HepG2 (cell line): ENCODE measurements around the gene RB1. TPM values are rescaled to one million over a fixed set of nuclear protein-coding genes. Genes with fewer than 3 reads are reported as not detected.

Experiments
- ATAC-seq: fragments of 200-7000 bp; cut with Tn5 transposase; 3 replicates; pipeline ENCODE4 v1.9.1; 2020; ENCODE audit warnings: mild to moderate bottlenecking, moderate library complexity
- BruUV-seq: library from RNA; stranded (reverse); fragments of 400-500 nt; replicated peaks from 2 replicates; lab custom pipeline; 2021; lab: Mats Ljungman, UMichigan
- CTCF ChIA-PET: fragments of 300-600 bp; formaldehyde crosslinking; extraction: SDS; loops from one replicate; lab custom pipeline; 2021; ENCODE audit warnings: low total read pairs, inconsistent platforms, low intra/inter-chr PET ratio; lab: Yijun Ruan, JAX
- POLR2A ChIA-PET: fragments of 350-600 bp; sonication (Branson Sonifier 250); formaldehyde crosslinking; loops from one replicate; lab custom pipeline; 2020; ENCODE audit warnings: antibody characterized with exemption, inconsistent platforms; lab: Yijun Ruan, JAX
- DNase-seq: peaks from one replicate; pipeline ENCODE4 v3.0.0-alpha.2; 2015; ENCODE audit warnings: low spot score
- FAIRE-seq: peaks from 3 replicates; lab custom pipeline; 2011; peaks lifted over from hg19 to GRCh38; lab: Jason Lieb, UNC
- H2AFZ ChIP-seq: one replicate; pipeline ENCODE4 v1.6.1; 2011; ENCODE audit warnings: low read length, inconsistent platforms
- H3K27ac ChIP-seq: fragments of 300-600 bp; 3 replicates; pipeline ENCODE4 v1.8.0; 2011; ENCODE audit warnings: mixed run types, mild to moderate bottlenecking, mixed read lengths, low read length, inconsistent platforms; ENCODE audit not compliant: insufficient read depth; ENCODE audit errors: extremely low read length
- H3K27me3 ChIP-seq, 2 experiments: fragments of 200-600 bp in 1 of 2; 2 replicates in 1 of 2; 3 replicates in 1 of 2; pipeline versions ENCODE4 v1.6.0 to v1.8.0; 2011; ENCODE audit warnings: low read length in 2 of 2, mild to moderate bottlenecking in 2 of 2, moderate library complexity in 2 of 2, inconsistent platforms in 1 of 2; ENCODE audit not compliant: insufficient read depth in 2 of 2, control insufficient read depth in 1 of 2
- H3K36me3 ChIP-seq, 2 experiments: fragments of 200-600 bp in 1 of 2; replicated peaks in 1 of 2; 2 replicates in 1 of 2; 3 replicates in 1 of 2; pipeline versions ENCODE4 v1.5.1 to v1.8.0; 2011; ENCODE audit warnings: low read length in 2 of 2, inconsistent platforms in 1 of 2; ENCODE audit not compliant: insufficient read depth in 2 of 2, control insufficient read depth in 1 of 2
- H3K4me1 ChIP-seq: 2 replicates; pipeline ENCODE4 v1.5.1; 2012; ENCODE audit warnings: low read length, inconsistent platforms; ENCODE audit not compliant: insufficient read depth
- H3K4me2 ChIP-seq: 2 replicates; pipeline ENCODE4 v1.6.0; 2011; ENCODE audit warnings: low read depth, low read length, inconsistent platforms
- H3K4me3 ChIP-seq, 3 experiments: fragments of 200-600 bp in 1 of 3; sonication (generic), shearing (Covaris generic) in 1 of 3; replicated peaks in 1 of 3; 2 replicates each; pipeline ENCODE4 v1.5.1; 2011 to 2016; ENCODE audit warnings: low read length in 3 of 3, inconsistent platforms in 2 of 3, low read depth in 2 of 3, mild to moderate bottlenecking in 2 of 3, control low read depth in 1 of 3, mixed read lengths in 1 of 3; ENCODE audit not compliant: insufficient read depth in 1 of 3
- H3K79me2 ChIP-seq: one replicate; pipeline ENCODE4 v1.6.1; 2011; ENCODE audit warnings: low read length, inconsistent platforms; ENCODE audit not compliant: insufficient read depth
- H3K9ac ChIP-seq: 2 replicates; pipeline ENCODE4 v1.6.0; 2011; ENCODE audit warnings: mild to moderate bottlenecking, low read depth, low read length, inconsistent platforms; ENCODE audit not compliant: insufficient read depth
- H3K9me3 ChIP-seq: 2 replicates; pipeline ENCODE4 v1.5.1; 2012; ENCODE audit warnings: mild to moderate bottlenecking, low read length
- H4K20me1 ChIP-seq: 2 replicates; pipeline ENCODE4 v1.6.0; 2011; ENCODE audit warnings: inconsistent platforms, mild to moderate bottlenecking, low read length, moderate library complexity; ENCODE audit not compliant: insufficient read depth
- CENPX ChIP-seq: sonication (generic); formaldehyde crosslinking; IDR thresholded peaks from 2 replicates; pipeline ENCODE4 v1.9.0; 2021; ENCODE audit warnings: mild to moderate bottlenecking, missing genetic modification reagents, moderate library complexity
- PRDM10 ChIP-seq: sonication (generic); formaldehyde crosslinking; IDR thresholded peaks from 2 replicates; pipeline ENCODE4 v1.4.0; 2020; ENCODE audit warnings: low read depth, missing genetic modification reagents
- ZNF878 ChIP-seq: sonication (generic); formaldehyde crosslinking; IDR thresholded peaks from 2 replicates; pipeline ENCODE4 v1.8.1; 2023; ENCODE audit warnings: mild to moderate bottlenecking, missing genetic modification reagents, moderate library complexity
- ZSCAN25 ChIP-seq: sonication (generic); formaldehyde crosslinking; IDR thresholded peaks from 2 replicates; pipeline ENCODE4 v1.8.0; 2022; ENCODE audit warnings: mild to moderate bottlenecking, missing genetic modification reagents
- ZXDC ChIP-seq: sonication (generic); formaldehyde crosslinking; IDR thresholded peaks from 2 replicates; pipeline ENCODE4 v1.5.0; 2020; ENCODE audit warnings: mild to moderate bottlenecking, missing genetic modification reagents
- WGBS: methylation state at CpG from one replicate; pipeline ENCODE4 v1.1.6; 2017; ENCODE audit warnings: low lambda C conversion rate; 5-methylcytosine and 5-hydroxymethylcytosine counted together
- in situ Hi-C: cut with HindIII; loops from 2 replicates; pipeline ENCODE4 v1.10.0; 2017; ENCODE audit warnings: low pct_unique_long_range_greater_than_20kb; ENCODE audit not compliant: extremely low pct_ligation_motif_present
- intact Hi-C: fragments of 100-400 bp; cut with micrococcal nuclease; formaldehyde crosslinking; loops from one replicate; pipeline ENCODE4 v1.10.0; 2022; ENCODE audit not compliant: unreplicated experiment
- polyA plus RNA-seq, 8 experiments: library from polyadenylated mRNA; depleted of rRNA in 3 of 8; stranded (reverse) in 7 of 8; unstranded in 1 of 8; fragments of >200 nt; fragmentation: Illumina TruSeq in 4 of 8; extraction: Trizol in 4 of 8; gene quantifications; 2 replicates each; pipeline versions ENCODE4 v1.2.1 to v1.2.3, GENCODE V29; 2011 to 2016; ENCODE audit warnings: low read depth in 4 of 8, missing spikeins in 1 of 8, mixed read lengths in 1 of 8; ENCODE audit not compliant: insufficient read depth in 1 of 8
- total RNA-seq, 5 experiments: library from RNA; depleted of rRNA; stranded (reverse); fragments of >200 nt; fragmentation: Illumina TruSeq; extraction: Trizol; gene quantifications; 2 replicates each; pipeline ENCODE4 v1.2.3, GENCODE V29; 2016; ENCODE audit warnings: low read depth in 1 of 5
- TF ChIP-seq, protein P1 (sequence below): sonication (generic); formaldehyde crosslinking; IDR thresholded peaks from one replicate; pipeline ENCODE4 v1.5.1; 2020; ENCODE audit warnings: mild to moderate bottlenecking, missing genetic modification reagents; ENCODE audit errors: not compliant biosample characterization

RB1 gene
- total and polyA plus RNA-seq, 2 of the 13 experiments (the other 11 are each of a cell fraction or from before 2014, with no cell fraction given): 15.6 to 23.7 TPM

GRCh38 chr13:48501705-48502104, 198.2 kb downstream of the RB1 start (continued):
- TF ChIP-seq, protein P1, sequence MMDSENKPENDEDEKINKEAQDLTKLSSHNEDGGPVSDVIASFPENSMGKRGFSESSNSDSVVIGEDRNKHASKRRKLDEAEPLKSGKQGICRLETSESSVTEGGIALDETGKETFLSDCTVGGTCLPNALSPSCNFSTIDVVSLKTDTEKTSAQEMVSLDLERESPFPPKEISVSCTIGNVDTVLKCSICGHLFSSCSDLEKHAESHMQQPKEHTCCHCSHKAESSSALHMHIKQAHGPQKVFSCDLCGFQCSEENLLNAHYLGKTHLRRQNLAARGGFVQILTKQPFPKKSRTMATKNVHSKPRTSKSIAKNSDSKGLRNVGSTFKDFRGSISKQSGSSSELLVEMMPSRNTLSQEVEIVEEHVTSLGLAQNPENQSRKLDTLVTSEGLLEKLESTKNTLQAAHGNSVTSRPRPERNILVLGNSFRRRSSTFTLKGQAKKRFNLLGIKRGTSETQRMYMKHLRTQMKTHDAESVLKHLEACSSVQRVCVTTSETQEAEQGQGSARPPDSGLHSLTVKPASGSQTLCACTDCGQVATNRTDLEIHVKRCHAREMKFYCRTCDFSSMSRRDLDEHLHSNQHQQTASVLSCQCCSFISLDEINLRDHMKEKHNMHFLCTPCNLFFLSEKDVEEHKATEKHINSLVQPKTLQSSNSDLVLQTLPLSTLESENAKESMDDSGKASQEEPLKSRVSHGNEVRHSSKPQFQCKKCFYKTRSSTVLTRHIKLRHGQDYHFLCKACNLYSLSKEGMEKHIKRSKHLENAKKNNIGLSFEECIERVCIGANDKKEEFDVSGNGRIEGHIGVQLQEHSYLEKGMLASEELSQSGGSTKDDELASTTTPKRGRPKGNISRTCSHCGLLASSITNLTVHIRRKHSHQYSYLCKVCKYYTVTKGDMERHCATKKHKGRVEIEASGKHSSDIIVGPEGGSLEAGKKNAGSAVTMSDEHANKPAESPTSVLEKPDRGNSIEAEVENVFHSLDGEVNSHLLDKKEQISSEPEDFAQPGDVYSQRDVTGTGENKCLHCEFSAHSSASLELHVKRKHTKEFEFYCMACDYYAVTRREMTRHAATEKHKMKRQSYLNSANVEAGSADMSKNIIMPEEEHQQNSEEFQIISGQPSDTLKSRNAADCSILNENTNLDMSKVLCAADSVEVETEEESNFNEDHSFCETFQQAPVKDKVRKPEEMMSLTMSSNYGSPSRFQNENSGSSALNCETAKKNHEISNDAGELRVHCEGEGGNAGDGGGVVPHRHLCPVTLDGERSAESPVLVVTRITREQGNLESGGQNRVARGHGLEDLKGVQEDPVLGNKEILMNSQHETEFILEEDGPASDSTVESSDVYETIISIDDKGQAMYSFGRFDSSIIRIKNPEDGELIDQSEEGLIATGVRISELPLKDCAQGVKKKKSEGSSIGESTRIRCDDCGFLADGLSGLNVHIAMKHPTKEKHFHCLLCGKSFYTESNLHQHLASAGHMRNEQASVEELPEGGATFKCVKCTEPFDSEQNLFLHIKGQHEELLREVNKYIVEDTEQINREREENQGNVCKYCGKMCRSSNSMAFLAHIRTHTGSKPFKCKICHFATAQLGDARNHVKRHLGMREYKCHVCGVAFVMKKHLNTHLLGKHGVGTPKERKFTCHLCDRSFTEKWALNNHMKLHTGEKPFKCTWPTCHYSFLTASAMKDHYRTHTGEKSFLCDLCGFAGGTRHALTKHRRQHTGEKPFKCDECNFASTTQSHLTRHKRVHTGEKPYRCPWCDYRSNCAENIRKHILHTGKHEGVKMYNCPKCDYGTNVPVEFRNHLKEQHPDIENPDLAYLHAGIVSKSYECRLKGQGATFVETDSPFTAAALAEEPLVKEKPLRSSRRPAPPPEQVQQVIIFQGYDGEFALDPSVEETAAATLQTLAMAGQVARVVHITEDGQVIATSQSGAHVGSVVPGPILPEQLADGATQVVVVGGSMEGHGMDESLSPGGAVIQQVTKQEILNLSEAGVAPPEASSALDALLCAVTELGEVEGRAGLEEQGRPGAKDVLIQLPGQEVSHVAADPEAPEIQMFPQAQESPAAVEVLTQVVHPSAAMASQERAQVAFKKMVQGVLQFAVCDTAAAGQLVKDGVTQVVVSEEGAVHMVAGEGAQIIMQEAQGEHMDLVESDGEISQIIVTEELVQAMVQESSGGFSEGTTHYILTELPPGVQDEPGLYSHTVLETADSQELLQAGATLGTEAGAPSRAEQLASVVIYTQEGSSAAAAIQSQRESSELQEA (CRISPR knock-in tag): no peak

DNA sequence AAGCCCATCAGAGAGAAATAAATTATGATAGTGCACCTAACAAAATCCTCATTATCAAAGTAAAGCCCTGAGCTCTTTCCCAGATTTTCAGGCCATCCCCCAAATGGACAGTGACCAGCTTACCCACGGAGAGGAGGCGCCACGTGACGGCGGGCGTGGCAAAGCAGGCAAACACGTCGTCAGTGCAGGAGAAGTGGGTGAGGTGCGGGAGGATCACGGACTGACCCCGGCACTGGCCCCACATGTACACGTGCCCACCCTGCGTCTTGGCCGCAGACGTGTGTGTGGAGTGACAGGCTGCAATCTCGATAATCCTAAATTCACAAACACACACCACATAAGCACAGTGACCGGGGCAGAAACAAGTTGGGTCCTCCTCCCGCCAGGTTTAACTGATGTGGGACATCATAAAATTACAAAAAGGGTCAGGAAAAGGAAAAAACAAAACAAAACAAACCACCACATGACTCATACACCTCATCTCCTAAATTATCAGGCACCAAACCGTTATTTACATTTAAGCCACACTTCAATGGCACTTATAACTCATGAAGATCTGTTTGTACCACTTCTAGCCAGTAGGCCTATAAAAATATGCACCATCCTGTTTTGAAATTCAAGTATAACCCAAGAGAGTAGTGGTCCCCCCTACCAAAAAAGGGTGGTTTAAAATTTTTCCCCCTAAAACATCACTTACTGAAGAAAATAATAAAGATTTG, 199.2 kb downstream of the RB1 start:
- FAIRE-seq (no peak), DNase-seq (no peak), ATAC-seq (no peak)
- Histone ChIP-seq H3K27ac (no peak overlapping the region), H3K4me1 (0 out of 2 replicates have a peak, but pooled peaks cover 10% of the 10 kb centered on the region), H3K4me3 (no peak overlapping the region), H3K27me3 (no peaks in the 10 kb centered on the region; a peak in 1 of 5 replicates), H3K9ac (no peak overlapping the region), H2AFZ (no peak overlapping the region), H3K79me2 (no peaks in the 10 kb centered on the region), H3K9me3 (no peaks in the 10 kb centered on the region), H4K20me1 (no peaks in the 10 kb centered on the region), H3K4me2 (no peak overlapping the region), H3K36me3 (no peaks in the 10 kb centered on the region)
- WGBS: 90% methylated on average over 19 of the region's 19 CpGs
- ChIA-PET CTCF (no interaction called here), POLR2A (no interaction called here)
- intact Hi-C loops: no loop called here
- BruUV-seq: no TSS peak
- in situ Hi-C loops: no loop called here
- TF ChIP-seq CENPX (CRISPR knock-in tag) (no peak), ZNF878 (CRISPR knock-in tag) (no peak), PRDM10 (no peak), ZXDC (CRISPR knock-in tag) (no peak), ZSCAN25 (CRISPR knock-in tag) (no peak)
